ENCODE measurements around the gene PGA5. TPM values are rescaled to one million over a fixed set of nuclear protein-coding genes. Genes with fewer than 3 reads are reported as not detected.
"Not testable (repeated sequence)": the region's sequence is repeated elsewhere in the genome, so short reads cannot be mapped to it uniquely, and the experiment has no call there.

Gene PGA5
- 1 to 10 TPM in 5 of 7 donors, under 1 TPM in 1, not detected in 1; 0.42 to 3.3 (median 1.7) TPM for total RNA-seq
- polyA plus RNA-seq: under 1 TPM; 0.06 to 0.51 (median 0.46) TPM
- long read RNA-seq, donor 1, partial matches to known transcripts: 0 of 4 reads
- long read RNA-seq, donor 1, other reads (novel, unspliced or antisense): 0 of 4 reads
- long read RNA-seq, donor 2: 0 reads

GRCh38 chr11:61240875-61241274 lies at the start of gene PGA5:
Gene PGA5, plus strand, starts transcription at chr11:61241175. Its CDS starts 52 bp downstream, at chr11:61241227.
- H3K4me1 ChIP-seq; H3K27me3 ChIP-seq (replicated peaks in 1 of 7); H3K4me3 ChIP-seq; H3K36me3 ChIP-seq; intact Hi-C loops (cut with DNase I; ENCODE audit: low total_unique reads); H3K27ac ChIP-seq; DNase-seq; H3K9me3 ChIP-seq: not testable (repeated sequence)
- no CpG with 5 or more reads among the region's 8 CpGs for WGBS, 5 donors

- intact Hi-C loops (cut with DNase I; ENCODE audit: low total_unique reads): no loop called here
- DNase-seq: no peak
- TF ChIP-seq POLR2A (IDR thresholded peaks at IDR 0.05) (no peak), POLR2AphosphoS5 (IDR thresholded peaks at IDR 0.05) (no peak)
- TF ChIP-seq, protein P1, sequence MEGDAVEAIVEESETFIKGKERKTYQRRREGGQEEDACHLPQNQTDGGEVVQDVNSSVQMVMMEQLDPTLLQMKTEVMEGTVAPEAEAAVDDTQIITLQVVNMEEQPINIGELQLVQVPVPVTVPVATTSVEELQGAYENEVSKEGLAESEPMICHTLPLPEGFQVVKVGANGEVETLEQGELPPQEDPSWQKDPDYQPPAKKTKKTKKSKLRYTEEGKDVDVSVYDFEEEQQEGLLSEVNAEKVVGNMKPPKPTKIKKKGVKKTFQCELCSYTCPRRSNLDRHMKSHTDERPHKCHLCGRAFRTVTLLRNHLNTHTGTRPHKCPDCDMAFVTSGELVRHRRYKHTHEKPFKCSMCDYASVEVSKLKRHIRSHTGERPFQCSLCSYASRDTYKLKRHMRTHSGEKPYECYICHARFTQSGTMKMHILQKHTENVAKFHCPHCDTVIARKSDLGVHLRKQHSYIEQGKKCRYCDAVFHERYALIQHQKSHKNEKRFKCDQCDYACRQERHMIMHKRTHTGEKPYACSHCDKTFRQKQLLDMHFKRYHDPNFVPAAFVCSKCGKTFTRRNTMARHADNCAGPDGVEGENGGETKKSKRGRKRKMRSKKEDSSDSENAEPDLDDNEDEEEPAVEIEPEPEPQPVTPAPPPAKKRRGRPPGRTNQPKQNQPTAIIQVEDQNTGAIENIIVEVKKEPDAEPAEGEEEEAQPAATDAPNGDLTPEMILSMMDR (IDR thresholded peaks at IDR 0.05 in 8 of 11, conservative IDR thresholded peaks at IDR 0.05 in 3 of 11): no peak
- peaks cover 0 to 3% (median 0%) of the 10 kb centered on the region in 8 donors for H3K9me3 ChIP-seq
- no peak overlapping the region for H3K4me3 ChIP-seq
- no peaks in the 10 kb centered on the region for H3K4me1 ChIP-seq
- H3K36me3 ChIP-seq: no peaks in the 10 kb centered on the region
- no peak overlapping the region for H3K27ac ChIP-seq
- H3K27me3 ChIP-seq (replicated peaks in 1 of 7): peaks cover 0 to 12% (median 0%) of the 10 kb centered on the region in 7 donors
- WGBS, 5 donors: 46 to 54% (median 51%) methylated on average over 11 to 12 of the region's 12 CpGs
Measured at GRCh38 chr11:61193596-61193995, 47.4 kb upstream of the PGA5 start.

DNA sequence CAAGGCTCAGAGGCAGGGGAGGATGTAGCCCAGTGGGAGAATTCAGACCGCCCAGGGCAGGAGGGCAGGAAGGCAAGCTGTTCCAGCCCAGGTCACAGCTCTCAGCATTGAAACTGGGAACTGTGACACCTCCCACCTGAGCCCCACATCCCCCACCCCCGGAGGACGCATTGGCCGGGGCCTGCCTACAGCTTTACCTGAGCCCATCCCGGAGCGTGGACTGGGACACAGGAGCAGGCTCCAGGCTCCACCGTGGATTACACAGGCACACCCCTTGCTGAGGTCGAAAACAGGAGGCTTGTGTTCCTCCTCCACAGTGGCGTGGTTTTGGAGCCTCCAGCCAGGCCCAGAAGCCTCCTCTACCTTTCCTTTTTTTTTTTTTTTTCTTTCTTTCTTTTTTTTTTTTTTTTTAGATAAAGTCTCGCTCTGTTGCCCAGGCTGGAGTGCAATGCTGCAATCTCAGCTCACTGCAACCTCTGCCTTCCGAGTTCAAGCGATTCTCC lies 46.8 kb upstream of the PGA5 start:
- intact Hi-C loops (cut with DNase I; ENCODE audit: low total_unique reads): no loop called here
- Histone ChIP-seq H3K4me1 (no peaks in the 10 kb centered on the region), H3K9me3 (peaks cover 0 to 9% (median 2%) of the 10 kb centered on the region in 8 donors), H3K4me3 (no peak overlapping the region), H3K36me3 (no peaks in the 10 kb centered on the region), H3K27me3 (replicated peaks in 1 of 7) (peaks cover 0 to 12% (median 0%) of the 10 kb centered on the region in 7 donors), H3K27ac (no peak overlapping the region)
- no peak for DNase-seq
- TF ChIP-seq POLR2A (IDR thresholded peaks at IDR 0.05) (no peak), POLR2AphosphoS5 (IDR thresholded peaks at IDR 0.05) (no peak)
- TF ChIP-seq, protein P1 (IDR thresholded peaks at IDR 0.05 in 8 of 11, conservative IDR thresholded peaks at IDR 0.05 in 3 of 11): no peak
- WGBS, 5 donors: 65 to 81% (median 73%) methylated on average over 12 of the region's 12 CpGs

DNA sequence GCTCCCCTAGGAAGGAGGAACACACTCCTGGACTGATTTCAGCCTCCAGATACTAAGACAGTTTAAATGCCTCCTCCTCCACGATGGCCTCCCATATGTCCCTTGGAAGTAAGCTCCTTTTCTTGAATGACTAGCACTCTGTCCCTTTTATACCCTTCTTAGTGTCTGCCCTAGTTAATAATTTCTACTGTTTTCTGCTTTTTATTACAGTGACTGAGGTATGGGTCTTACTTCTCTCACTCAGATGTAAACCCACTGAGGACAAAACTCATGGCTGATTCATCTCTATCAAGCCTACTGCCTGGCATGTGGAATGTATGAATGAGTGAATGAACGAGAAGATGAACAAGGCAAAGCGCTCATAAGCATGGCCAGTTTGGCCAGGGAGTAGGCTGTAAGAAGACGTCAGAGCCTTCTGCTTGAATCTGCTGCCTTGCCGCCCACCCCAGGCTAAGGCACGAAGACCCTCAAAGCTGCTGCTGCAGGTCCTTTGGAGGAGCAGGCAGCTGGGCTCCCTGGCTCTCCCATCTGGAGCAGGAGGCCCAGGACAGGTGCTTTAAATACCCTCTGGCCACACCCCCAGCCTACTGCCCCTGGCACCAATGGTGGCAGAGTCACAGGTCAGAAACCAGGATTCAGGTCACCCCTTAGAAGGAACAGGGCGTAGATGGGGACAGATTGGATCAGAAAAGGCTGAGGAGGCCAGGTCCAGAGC lies 45.8 kb upstream of the PGA5 start:
- H3K4me1 ChIP-seq: no peaks in the 10 kb centered on the region
- TF ChIP-seq, protein P1 (IDR thresholded peaks at IDR 0.05 in 8 of 11, conservative IDR thresholded peaks at IDR 0.05 in 3 of 11): no peak
- no peak for TF ChIP-seq POLR2AphosphoS5 (IDR thresholded peaks at IDR 0.05)
- TF ChIP-seq POLR2A (IDR thresholded peaks at IDR 0.05): no peak
- no peaks in the 10 kb centered on the region for H3K36me3 ChIP-seq
- 74 to 89% (median 81%) methylated on average over 6 to 7 of the region's 7 CpGs for WGBS, 5 donors
- H3K27me3 ChIP-seq (replicated peaks in 1 of 7): peaks cover 0 to 12% (median 0%) of the 10 kb centered on the region in 7 donors
- no peak for DNase-seq
- H3K4me3 ChIP-seq: no peak overlapping the region
- H3K27ac ChIP-seq: no peak overlapping the region
- peaks cover 0 to 10% (median 2%) of the 10 kb centered on the region in 8 donors for H3K9me3 ChIP-seq
- intact Hi-C loops (cut with DNase I; ENCODE audit: low total_unique reads): no loop called here

All from spleen (tissue), 13 donors.